ENCODE data around the gene BAZ2B.

Gene BAZ2B

GRCh38 chr2:159326569-159327255 lies 289.6 kb downstream of the BAZ2B start:
- DNase-seq = no peak

- DNase-seq = no peak
These were observed 293.9 kb downstream of the BAZ2B start for GRCh38 chr2:159322419-159322818.

GRCh38 chr2:159317392-159318088 lies 298.8 kb downstream of the BAZ2B start:
- no peak for DNase-seq

- DNase-seq = no peak
These were observed 308.4 kb downstream of the BAZ2B start for GRCh38 chr2:159307942-159308341.

GRCh38 chr2:159300586-159300985 lies 315.8 kb downstream of the BAZ2B start:
- no peak for DNase-seq

- no peak for DNase-seq
These were observed 317.4 kb downstream of the BAZ2B start for GRCh38 chr2:159298967-159299366.

GRCh38 chr2:159297042-159297707 lies 319.2 kb downstream of the BAZ2B start:
- no peak for DNase-seq

- DNase-seq = no peak
These were observed 324.2 kb downstream of the BAZ2B start for GRCh38 chr2:159292157-159292556.

- peak in 3 of 51 donors; percentile 1 to 2 (median 1) for DNase-seq
These were observed 325.9 kb downstream of the BAZ2B start for GRCh38 chr2:159290289-159290907.

- DNase-seq = no peak
These were observed 328.6 kb downstream of the BAZ2B start for GRCh38 chr2:159287733-159288132.

- DNase-seq = peak; percentile 80 to 99 (median 95)
These were observed 329.5 kb downstream of the BAZ2B start for GRCh38 chr2:159286709-159287441.

GRCh38 chr2:159285929-159286708 lies 330.2 kb downstream of the BAZ2B start, which contains the start of gene WDSUB1:
Gene WDSUB1, minus strand, starts transcription at chr2:159286703. Its CDS starts 3,634 bp downstream, at chr2:159283069.
- peak in 46 of 51 donors; percentile 5 to 64 (median 39) for DNase-seq

GRCh38 chr2:159285433-159285832 lies 330.9 kb downstream of the BAZ2B start:
- DNase-seq = peak in 1 of 51 donors; percentile 10

GRCh38 chr2:159283529-159283928 lies 332.8 kb downstream of the BAZ2B start:
- DNase-seq = no peak

- no peak for DNase-seq
These were observed 335.3 kb downstream of the BAZ2B start for GRCh38 chr2:159281002-159281401.

GRCh38 chr2:159279700-159280099 lies 336.6 kb downstream of the BAZ2B start:
- DNase-seq = no peak

GRCh38 chr2:159275111-159275510 lies 341.2 kb downstream of the BAZ2B start:
- DNase-seq = no peak

GRCh38 chr2:159272156-159272555 lies 344.2 kb downstream of the BAZ2B start:
- DNase-seq = no peak

GRCh38 chr2:159270744-159271379 lies 345.5 kb downstream of the BAZ2B start:
- no peak for DNase-seq
